GM19395 (cell line): ENCODE measurements around the gene GAST.
"Not testable (repeated sequence)": the region's sequence is repeated elsewhere in the genome, so short reads cannot be mapped to it uniquely, and the experiment has no call there.

Source experiments
- ATAC-seq: cut with Tn5 transposase; IDR thresholded peaks from one replicate; pipeline ENCODE4 v1.9.1; 2021; ENCODE audit warnings: mild to moderate bottlenecking, moderate library complexity; ENCODE audit not compliant: unreplicated experiment

The GAST gene, protein sequence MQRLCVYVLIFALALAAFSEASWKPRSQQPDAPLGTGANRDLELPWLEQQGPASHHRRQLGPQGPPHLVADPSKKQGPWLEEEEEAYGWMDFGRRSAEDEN

DNA sequence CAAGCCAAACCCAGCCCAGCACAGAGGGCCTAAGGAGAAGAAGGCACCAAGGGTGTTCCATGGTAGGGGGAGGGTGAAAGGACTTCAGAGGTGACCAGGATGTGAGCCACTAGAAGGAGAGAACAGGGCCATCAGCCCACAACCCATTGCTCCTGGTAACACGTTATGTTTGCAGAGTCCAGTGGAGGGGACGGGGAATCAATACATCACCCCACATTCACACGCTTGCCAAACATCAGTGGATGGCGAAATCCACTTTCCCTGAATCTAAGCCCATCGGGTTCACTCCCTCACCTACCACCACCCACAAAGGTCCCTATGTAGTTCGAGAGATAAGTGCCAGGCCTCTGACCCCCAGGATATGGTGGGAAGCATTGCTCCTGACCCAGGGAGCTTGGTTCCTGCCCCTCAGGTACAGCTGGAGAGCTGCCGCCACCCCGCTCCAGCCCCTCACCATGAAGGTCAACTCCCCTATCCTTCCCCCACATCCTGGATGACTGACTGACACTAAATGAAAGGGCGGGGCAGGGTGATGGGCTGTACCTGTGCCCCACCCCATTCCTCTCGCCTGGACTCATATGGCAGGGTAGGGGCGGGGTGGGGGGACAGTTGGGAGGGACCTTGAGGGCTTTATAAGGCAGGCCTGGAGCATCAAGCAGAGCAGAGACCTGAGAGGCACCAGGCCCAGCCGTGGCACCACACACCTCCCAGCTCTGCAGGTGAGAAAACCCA lies at the start of gene GAST:
TSS of gene GAST (plus strand) at position 663 of the 732 bp plus-strand sequence. CDS start 3,106 bp downstream, outside the sequence.
- ATAC-seq: no peak

DNA sequence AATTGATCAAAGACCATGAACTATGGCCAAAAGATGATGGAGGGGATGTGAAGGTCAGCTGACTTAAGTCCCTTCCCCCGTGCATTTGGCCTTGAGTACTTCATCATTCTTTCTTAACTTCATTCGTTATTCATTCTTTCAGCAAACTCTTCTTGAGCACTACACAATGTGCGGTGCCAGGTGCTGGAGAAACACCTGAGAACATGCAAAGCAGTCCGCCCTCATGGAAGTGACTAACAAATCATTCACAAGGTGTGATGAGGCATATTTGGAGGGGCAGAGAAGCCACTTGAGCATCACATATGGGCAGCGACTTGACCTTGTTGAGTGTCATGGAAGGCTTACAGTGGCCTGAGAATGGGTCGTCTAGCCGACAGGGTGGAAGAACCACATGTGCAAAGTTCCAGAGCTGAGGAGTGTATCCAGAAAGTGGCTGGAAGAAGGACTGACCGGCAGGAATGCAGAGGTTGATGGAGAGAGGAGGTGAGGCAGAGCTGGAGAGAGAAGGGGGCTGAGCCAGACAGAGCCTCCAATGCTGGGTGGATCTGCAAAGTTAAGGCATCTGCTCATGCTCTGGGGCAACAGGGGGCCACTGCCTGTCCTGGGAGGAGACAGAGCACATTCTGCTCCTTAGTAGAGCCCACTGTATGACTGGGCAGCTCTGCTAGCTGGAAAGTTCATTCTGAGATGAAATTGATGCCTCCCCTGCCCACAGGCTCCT lies 48.5 kb upstream of the GAST start:
- ATAC-seq: no peak

DNA sequence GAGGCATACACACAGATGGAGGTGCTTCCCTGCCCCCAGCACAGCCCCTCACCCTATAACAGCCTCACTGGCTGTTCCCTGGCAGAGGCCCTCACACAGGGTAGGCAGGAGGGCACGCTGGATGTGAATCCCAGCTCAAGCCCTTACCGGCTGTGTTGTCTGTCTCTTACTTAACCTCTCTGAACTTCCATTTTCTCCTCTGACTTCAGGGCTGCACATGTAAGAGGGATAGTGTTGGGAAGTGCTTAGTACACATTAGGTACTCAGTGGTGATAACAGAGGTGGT lies 48.0 kb upstream of the GAST start:
- ATAC-seq: no peak

DNA sequence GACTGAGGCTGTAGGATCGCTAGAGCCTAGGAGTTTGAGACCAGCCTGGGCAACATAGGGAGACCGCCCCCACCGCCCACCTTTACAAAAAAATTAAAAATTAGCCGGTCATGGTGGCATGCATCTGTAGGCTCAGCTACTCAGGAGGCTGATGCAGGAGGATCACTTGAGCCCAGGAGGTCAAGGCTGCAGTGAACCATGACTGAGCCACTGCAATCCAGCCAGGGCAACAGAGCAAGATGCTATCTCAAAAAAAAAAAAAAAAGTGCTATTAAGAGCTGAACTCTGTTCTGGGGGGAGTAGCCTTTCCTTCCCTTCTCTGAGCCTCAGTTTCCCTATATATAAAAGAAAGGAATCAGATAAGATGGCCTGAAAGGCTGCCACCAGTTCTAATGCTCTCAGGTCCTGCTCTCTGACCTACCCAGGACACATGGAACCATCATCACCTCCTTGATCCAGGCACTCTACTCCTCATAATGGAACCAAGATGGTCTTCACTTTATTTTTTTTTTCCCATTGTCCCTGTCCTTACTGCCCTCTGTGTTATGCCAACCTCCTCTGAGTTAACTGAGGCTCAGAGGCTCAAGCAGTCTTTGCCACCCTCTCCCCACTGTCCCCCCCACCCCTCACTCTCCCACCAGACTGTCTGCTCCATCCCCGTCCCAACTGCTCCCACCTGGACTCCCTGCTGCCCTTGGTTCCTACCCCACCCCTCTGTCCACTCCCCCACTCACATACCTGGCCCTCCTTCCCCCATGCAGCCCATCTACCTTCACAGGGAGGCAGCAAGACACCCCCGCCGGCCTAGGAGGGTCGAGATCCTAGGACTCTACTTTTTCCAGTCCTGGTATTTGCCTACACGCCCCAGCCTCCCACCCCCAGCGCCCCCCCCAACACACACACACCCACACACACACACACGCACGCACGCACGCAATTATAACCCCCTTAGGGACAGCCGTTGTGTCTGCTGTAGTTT lies 47.3 kb upstream of the GAST start:
- ATAC-seq: no peak

DNA sequence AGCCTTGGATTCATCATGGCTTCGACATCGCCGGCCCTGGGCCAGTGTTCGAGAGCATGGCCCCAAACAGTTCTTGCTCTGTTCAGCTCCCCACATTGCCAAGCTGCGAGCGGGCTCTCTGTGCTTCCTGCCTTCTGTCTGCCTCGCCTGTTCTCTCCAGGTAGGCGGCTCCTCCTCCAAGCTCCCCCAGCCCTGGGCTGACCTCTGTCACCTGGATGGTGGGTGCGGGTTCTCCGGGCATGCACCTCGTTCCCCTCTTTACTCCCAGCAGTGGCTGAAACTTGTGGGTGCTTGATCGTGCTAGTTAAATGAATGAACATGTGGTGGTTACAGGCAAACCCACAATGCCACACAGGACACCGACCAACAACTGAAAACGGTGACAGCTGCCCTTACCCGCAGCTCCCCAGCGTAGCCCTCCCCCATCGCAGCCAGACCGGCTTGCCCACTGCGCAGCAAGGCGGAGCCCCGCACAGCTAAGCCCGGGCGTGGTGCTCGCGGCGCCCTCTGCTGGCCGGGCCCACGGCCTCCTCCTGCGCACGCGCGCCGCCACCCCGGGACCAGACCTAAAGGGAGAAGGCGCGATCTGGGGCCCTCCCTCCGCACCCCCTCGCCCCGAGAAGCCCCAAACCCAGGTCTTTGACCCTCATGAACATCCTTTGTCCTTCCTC lies 46.4 kb upstream of the GAST start:
- ATAC-seq: peak; percentile 63

DNA sequence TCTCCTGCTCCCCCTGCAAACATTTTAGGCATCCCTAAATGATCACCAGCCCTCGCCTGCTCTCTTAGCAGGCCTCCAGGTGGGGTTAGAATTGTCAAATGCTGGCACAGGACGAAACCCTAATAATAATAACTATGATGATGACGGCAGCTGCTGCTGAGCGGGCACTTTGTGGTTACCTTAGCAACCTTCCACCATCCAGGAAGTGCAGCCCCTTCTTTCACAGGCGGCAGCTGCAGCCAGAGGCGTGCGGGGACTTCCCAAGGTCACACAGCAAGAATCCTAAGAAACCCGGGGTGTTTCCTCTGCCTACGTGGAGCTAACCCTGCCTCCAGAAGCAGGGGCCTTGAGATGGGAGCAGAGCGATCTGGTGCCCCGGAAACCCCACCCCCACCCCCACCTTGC lies 45.9 kb upstream of the GAST start:
- peak; percentile 45 for ATAC-seq

DNA sequence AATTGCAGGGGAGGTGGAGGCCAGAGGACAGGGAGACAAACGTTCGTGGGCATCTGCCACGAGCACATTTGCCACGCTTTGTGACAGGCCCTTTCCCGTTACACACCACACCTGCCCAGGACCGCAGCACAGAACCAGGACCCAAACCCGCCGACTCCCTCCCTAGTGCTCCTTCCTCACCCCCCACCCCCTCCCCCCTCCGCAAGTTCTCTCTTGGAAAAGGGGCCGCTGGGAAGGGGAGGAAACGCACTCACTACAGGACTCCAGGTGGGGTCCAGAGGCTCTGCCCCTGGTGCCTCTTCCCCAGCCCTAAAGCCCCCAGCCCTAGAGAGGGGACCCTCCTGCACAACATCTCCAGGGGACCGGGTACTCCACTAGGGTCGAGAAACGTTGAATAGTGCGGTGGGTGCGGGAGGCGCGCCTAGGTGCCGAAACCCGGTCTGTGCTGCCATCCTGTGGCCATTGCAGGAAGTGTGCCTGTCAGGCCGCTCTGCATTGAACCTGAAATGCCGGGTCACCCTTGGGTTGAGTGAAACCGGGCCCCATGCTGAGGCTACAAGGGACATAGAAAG lies 45.3 kb upstream of the GAST start:
- peak; percentile 49 for ATAC-seq

DNA sequence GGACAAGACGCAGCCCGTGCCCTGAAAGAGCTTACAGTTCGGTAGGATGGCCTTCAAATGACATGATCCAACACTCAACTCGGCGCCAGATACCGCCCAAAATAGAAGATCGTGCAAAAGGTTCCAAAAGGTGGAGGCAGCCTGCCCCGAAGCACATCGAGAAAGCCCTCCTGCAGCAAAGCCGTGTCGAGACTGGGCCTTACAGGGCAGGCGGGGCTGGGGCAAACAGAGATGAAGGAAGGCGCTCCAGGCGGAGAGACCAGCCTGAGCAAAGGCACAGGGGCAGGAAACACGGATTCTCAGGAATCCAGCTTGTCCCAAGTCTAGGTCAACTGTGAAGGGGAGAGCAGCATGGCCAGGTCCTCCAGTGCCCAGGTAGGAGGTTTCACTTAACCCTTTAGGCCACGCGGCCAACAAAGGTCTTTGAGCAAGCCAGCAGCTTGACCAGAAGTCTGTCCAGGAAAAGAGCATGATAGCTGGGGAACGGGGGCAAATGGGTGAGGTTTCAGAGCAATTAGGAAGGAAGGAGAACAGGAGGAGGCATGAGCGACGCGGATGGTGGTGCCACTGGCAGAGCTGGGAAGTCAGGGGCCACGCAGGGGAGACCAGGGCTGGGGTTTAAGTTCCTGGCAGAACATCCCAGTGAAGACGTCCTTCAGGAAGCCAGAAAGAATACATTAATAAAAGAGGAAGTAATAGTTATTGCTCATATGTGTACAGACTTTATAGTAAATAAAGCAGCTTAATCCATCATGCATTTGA lies 44.7 kb upstream of the GAST start:
- ATAC-seq: no peak

DNA sequence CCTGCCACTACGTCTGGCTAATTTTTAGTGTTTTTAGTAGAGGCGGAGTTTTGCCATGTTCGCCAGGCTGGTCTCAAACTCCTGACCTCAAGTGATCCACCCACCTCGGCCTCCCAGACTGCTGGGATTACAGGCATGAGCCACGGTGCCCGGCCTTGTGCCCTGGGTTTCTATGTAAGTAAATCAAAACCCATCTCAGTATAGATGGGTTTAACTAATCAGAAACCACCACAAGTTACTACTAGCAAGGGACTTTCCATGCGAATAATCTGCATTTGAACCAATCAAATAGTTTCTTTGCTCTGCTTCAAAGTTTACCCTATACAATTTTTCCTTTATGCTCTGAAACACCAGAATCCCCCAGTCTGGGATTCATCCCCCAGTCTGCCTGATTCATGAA lies 40.0 kb upstream of the GAST start:
- ATAC-seq: no peak

DNA sequence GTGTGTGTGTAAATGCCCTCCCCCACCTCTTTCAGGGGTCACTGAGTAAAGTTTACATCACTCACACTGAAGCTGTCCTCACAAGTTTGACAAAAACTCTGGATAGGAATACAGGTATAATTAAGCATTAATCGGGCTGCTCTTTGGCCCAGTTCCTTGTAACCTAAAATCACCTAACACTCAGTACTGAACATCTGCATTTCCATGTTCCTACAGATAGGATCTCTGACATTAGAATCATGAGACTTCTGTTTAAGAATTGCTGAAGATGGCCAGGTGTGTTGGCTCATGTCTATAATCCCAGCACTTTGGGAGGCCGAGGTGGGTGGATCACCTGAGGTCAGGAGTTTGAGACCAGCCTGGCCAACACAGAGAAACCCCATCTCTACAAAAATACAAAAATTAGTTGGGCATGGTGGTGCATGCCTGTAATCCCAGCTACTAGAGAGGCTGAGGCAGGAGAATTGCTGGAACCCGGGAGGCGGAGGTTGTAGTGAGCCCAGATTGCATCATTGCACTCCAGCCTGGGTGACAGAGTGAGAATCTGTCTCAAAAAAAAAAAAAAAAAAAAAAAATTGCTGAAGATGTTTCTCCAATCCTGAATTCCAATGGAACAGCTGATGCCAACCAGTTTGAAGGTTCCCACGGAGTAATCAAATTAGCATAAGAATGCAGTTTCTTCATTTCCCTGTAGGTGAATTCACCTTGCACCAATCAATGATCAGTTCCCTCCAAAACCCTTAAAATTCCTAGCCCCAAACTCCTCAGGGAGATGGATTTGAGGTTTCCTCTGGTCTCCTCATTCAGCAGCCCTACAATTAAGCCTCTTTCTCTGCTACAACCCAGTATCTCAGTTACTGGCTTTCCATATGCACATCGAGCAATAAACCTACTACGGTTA lies 36.7 kb upstream of the GAST start:
- not testable (repeated sequence) for ATAC-seq

DNA sequence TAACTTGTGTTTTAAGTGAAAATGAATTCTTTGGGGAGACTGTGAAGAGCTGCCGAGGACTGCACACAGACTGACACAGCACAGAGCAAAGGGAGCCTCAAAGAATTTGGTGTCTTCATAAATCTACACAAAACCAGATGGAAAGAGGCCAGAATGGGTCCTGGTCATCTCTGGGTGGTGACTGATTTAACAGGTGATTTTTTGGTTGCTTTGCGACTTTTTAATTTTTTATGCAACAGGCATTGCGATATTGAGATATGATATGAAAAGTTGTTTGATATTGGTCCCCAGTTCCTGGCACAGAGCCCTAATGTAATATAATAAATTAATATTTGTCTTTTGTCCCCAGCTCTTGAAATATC lies 36.1 kb upstream of the GAST start:
- ATAC-seq: no peak

DNA sequence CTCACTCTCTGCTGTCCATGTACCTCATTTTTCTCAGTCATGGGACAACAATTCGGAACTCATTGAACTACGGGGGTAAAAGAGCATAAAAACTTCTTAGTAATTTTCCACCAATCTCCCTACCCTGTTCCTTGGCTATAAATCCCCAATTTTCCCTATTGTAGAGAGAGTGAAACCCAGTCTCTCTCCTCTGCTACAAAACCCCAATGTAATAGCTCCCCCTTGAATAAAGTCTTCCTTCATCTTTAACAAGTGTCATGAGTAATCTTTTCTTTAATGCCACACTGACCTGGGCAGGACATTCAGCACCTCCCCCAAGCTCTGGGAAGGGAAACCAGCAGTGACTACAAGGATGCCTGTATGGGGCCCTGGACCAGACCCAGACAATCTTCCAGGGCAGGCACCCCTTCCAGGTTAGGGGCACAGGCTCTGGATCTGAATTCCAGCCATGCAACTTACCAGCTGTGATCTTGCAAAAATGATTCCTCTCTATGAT lies 33.7 kb upstream of the GAST start:
- ATAC-seq: peak; percentile 16

DNA sequence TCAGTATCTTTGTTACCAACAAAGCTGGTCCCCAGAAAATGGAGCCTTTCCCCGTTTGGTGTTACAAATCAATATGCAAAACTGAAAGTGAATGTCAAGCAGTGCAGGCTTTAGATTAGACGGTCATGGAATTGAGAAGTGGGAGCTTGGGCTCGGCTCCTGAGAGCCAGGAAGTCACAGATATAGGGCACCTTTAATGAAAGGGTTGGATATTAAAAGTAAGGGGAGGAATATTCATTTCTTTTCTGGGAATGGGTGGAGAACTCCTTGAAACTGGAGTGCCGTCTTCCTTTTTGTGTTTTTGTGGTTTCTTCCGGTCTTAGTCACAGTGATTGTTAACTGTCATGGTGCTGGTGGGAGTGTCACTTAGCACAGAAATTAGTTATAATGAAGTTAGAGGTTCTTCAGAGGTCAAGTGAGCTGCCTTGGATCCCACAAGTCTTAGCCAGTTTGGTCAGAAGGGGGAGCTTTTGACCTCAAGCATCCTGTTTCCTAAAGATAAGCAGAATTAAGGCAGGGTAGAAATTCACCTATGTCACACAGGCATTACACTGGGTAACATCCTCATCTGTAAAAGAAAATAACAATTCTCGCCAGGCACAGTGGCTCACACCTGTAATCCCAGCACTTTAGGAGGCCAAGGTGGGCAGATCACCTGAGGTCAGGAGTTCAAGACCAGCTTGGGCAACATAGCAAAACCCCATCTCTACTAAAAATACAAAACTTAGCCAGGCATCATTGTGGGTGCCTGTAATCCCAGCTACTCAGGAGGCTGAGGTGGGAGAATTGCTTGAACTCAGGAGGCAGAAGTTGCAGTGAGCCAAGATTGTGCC lies 33.0 kb upstream of the GAST start:
- ATAC-seq: peak; percentile 56

DNA sequence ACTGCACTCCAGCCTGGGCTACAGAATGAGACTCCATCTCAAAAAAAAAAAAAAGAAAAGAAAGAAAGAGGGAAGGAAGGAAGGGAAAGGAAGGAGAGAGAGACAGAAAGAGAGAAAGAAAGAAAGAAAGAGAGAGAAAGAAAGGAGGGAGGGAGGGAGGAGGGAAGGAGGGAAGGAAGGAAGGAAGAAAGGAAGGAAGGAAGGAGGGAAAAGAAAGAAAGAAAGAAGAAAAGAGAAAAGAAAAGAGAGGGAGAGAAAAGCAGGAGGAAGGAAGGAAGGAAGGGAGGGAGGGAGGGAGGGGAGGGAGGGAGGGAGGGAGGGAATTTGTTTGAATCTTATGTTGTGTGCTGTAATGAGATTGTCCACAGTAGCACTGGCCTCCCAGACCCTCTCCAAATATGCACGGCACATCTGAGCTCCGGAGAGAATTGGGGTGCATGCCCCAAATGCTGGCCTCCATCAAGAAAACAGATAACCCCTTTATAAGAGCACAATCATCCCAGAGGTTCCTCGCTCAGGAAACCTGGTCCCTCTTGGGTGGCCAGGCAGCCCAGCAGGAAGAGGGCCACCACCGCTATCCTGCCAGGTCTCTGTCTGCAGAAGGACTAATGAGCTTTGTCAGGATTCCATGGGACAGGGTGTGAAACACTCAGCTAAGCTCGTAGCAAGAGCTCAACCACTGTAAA lies 32.2 kb upstream of the GAST start:
- ATAC-seq: no peak

DNA sequence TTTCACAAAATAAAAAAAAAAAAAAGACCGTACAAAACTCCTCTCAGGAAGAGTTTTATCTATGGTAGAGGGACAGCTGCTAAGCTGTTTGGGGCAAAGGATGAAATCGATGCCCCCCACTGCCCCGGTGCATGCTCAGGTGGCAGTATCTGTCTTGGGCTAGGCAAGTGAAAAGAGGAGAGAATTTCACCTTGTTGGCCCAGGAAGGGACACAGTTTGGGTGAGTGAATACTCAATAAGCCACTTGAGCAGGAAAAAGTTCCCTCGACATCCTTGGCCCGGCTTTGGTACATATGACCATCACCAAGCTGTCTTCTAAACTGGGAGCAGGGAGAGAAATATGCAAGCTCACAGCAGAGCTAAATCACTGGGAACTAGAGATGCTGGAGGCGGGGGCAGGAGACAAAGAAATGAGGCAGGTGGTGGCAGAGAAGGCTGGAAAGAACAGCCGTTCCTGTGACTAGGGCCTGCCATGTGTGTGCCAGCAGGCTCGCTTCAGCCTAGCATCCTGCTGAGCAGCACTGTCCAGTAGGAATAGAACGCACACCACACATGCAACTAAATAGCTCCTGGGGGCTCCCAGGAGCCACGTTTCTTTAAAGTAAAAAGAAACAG lies 31.6 kb upstream of the GAST start:
- no peak for ATAC-seq

DNA sequence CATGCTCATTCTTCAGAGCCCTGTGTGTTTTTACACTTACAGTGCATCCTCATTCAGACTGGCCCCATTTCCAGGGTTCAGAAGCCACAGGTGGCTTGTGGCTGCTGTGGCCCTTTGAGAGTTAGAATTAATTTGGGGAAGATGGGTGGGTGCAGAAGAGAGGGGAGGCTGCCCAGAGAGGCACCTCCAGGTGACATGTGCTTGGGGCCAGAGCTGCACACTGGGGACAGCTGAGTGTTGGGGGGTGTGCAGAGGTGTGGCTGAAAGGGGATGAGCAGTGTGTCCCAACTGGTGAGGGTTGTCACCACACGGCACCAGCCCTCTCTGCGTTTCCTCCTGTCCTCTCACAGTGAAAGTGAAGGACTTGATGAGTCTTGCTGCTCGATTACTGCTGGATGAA lies 30.4 kb upstream of the GAST start:
- no peak for ATAC-seq

DNA sequence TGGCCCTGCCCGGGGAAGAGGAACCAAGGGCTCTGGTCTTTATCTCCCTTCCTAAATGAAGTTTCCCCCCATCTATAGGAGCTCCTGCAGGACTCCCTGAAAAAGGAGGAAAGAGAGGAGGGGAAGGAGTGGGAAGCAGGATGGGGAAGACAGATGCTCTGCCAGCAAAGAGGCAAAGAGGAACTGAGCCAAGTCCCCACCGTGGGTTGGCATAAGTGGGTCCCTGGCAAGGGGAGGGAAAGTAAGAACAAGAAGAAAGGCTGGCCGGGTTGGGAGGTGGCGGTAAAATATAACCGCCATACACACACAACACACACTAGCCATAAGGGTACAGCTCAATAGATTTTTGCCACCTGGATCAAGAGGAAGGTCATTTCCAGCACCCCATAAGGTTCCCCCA lies 29.5 kb upstream of the GAST start:
- no peak for ATAC-seq
